ENCODE measurements around the gene NT5DC2.

GRCh38 chr3:52554026-52554755 is 20.5 kb upstream of the NT5DC2 start:
- no peak for TF ChIP-seq CTCF (IDR thresholded peaks at IDR 0.05)
- TF ChIP-seq POLR2A (IDR thresholded peaks at IDR 0.05), result no peak
